Measurements from ENCODE around the gene HNRNPUL2. TPM values are rescaled to one million over a fixed set of nuclear protein-coding genes. Genes with fewer than 3 reads are reported as not detected.

The HNRNPUL2 gene
- total RNA-seq, 4 donors from 2014 or later = 38.7 to 68.8 (median 50.3) TPM

GRCh38 chr11:62666259-62666926, 60.9 kb downstream of the HNRNPUL2 start:
- Histone ChIP-seq H3K36me3 (peaks cover 0 to 14% (median 0%) of the 10 kb centered on the region in 3 donors), H3K4me3 (peak overlapping the region; percentile 75 to 86 (median 82)), H3K27ac (peak overlapping the region; percentile 80 to 94 (median 92)), H3K4me1 (peaks cover 0 to 51% (median 17%) of the 10 kb centered on the region in 4 donors), H3K9me3 (no peaks in the 10 kb centered on the region), H3K27me3 (no peaks in the 10 kb centered on the region)
- TF ChIP-seq POLR2A (IDR thresholded peaks at IDR 0.05) (no peak), CTCF (IDR thresholded peaks at IDR 0.05) (no peak)
- DNase-seq = no peak

GRCh38 chr11:62665599-62666258, 61.5 kb downstream of the HNRNPUL2 start:
- peak overlapping the region; percentile 75 to 86 (median 82) for H3K4me3 ChIP-seq
- peaks cover 0 to 49% (median 17%) of the 10 kb centered on the region in 4 donors for H3K4me1 ChIP-seq
- no peaks in the 10 kb centered on the region for H3K27me3 ChIP-seq
- H3K27ac ChIP-seq = peak overlapping the region; percentile 80 to 94 (median 92)
- H3K9me3 ChIP-seq = no peaks in the 10 kb centered on the region
- peak in 2 of 3 donors; percentile 52 to 75 for DNase-seq
- TF ChIP-seq CTCF (IDR thresholded peaks at IDR 0.05) (no peak), POLR2A (IDR thresholded peaks at IDR 0.05) (no peak)
- peaks cover 0 to 14% (median 0%) of the 10 kb centered on the region in 3 donors for H3K36me3 ChIP-seq

- no peaks in the 10 kb centered on the region for H3K9me3 ChIP-seq
- H3K27me3 ChIP-seq = no peaks in the 10 kb centered on the region
- peaks cover 0 to 14% (median 0%) of the 10 kb centered on the region in 3 donors for H3K36me3 ChIP-seq
- TF ChIP-seq POLR2A (IDR thresholded peaks at IDR 0.05) = peak; percentile 99
- no peak for TF ChIP-seq CTCF (IDR thresholded peaks at IDR 0.05)
- H3K4me3 ChIP-seq = peak within 1 kb of the TSS; percentile 75 to 86 (median 82)
- H3K27ac ChIP-seq = peak within 1 kb of the TSS; percentile 80 to 94 (median 92)
- peak; percentile 94 to 98 (median 96) for DNase-seq
- peaks cover 0 to 43% (median 14%) of the 10 kb centered on the region in 4 donors for H3K4me1 ChIP-seq
Observed at GRCh38 chr11:62665075-62665598, 62.1 kb downstream of the HNRNPUL2 start, which contains the start of the genes C11orf98 and CSKMT. C11orf98 (minus strand) TSS chr11:62665210; CDS start chr11:62665169, 41 bp downstream. CSKMT (plus strand) TSS chr11:62665312; CDS start chr11:62665880, 568 bp downstream.

- Histone ChIP-seq H3K27ac (peak overlapping the region; percentile 80 to 94 (median 92)), H3K4me3 (peak overlapping the region; percentile 75 to 86 (median 82)), H3K9me3 (no peaks in the 10 kb centered on the region), H3K36me3 (peaks cover 0 to 14% (median 0%) of the 10 kb centered on the region in 3 donors), H3K4me1 (peaks cover 0 to 37% (median 13%) of the 10 kb centered on the region in 4 donors), H3K27me3 (no peaks in the 10 kb centered on the region)
- TF ChIP-seq CTCF (IDR thresholded peaks at IDR 0.05) = no peak
- TF ChIP-seq POLR2A (IDR thresholded peaks at IDR 0.05) = no peak
- DNase-seq = peak in 1 of 3 donors; percentile 71
Observed at GRCh38 chr11:62664405-62665074, 62.7 kb downstream of the HNRNPUL2 start.

Small RNAs within 50 kb of the gene (small RNA-seq; reads per million reads assigned to genes)
- 0 reads per million in 2 donors for gene SNORA57

Other genes starting within 250 kb of the HNRNPUL2 start
- 1,000 to 10,000 TPM in 1 of 4 donors, 100 to 1,000 TPM in 3; 571 to 1,016 (median 697) TPM for gene AHNAK, start 180.7 kb downstream of the HNRNPUL2 start, total RNA-seq
- gene EEF1G, start 153.6 kb downstream of the HNRNPUL2 start, total RNA-seq = 1,000 to 10,000 TPM in 1 of 4 donors, 100 to 1,000 TPM in 3; 781 to 1,253 (median 958) TPM
- 10 to 100 TPM in 3 of 4 donors, 1 to 10 TPM in 1; 5.0 to 29.4 (median 17.5) TPM for gene TUT1, start 135.9 kb downstream of the HNRNPUL2 start, total RNA-seq
- 10 to 100 TPM; 47.9 to 74.7 (median 58.9) TPM for gene MTA2, start 125.6 kb downstream of the HNRNPUL2 start, total RNA-seq
- 100 to 1,000 TPM in 1 of 4 donors, 10 to 100 TPM in 3; 41.3 to 128 (median 59.8) TPM for gene EML3, start 114.7 kb downstream of the HNRNPUL2 start, total RNA-seq
- gene ROM1, start 114.2 kb downstream of the HNRNPUL2 start, total RNA-seq = 1 to 10 TPM in 3 of 4 donors, not detected in 1; 1.9 to 3.9 (median 1.9) TPM
- gene B3GAT3, start 105.5 kb downstream of the HNRNPUL2 start, total RNA-seq = 10 to 100 TPM; 26.6 to 88.3 (median 38.0) TPM
- gene GANAB, start 80.8 kb downstream of the HNRNPUL2 start, total RNA-seq = 100 to 1,000 TPM; 131 to 146 (median 140) TPM
- 10 to 100 TPM; 14.9 to 21.3 (median 19.5) TPM for gene INTS5, start 74.2 kb downstream of the HNRNPUL2 start, total RNA-seq
- gene C11orf98, start 62.2 kb downstream of the HNRNPUL2 start, total RNA-seq = 10 to 100 TPM; 29.2 to 97.4 (median 41.1) TPM
- 10 to 100 TPM in 1 of 4 donors, 1 to 10 TPM in 2, not detected in 1; 9.1 to 13.5 (median 9.2) TPM for gene CSKMT, start 62.1 kb downstream of the HNRNPUL2 start, total RNA-seq
- 10 to 100 TPM; 11.1 to 23.9 (median 12.7) TPM for gene UQCC3, start 55.8 kb downstream of the HNRNPUL2 start, total RNA-seq
- gene LBHD1, start 55.2 kb downstream of the HNRNPUL2 start, total RNA-seq = 10 to 100 TPM in 3 of 4 donors, 1 to 10 TPM in 1; 6.6 to 25.6 (median 11.9) TPM
- 100 to 1,000 TPM in 2 of 4 donors, 10 to 100 TPM in 2; 91.1 to 169 (median 100) TPM for gene UBXN1, start 48.4 kb downstream of the HNRNPUL2 start, total RNA-seq
- 10 to 100 TPM in 1 of 4 donors, 1 to 10 TPM in 3; 5.4 to 11.6 (median 8.8) TPM for gene LRRN4CL, start 37.9 kb downstream of the HNRNPUL2 start, total RNA-seq
- 10 to 100 TPM; 51.5 to 71.2 (median 61.3) TPM for gene BSCL2, start 20.0 kb downstream of the HNRNPUL2 start, total RNA-seq
- gene GNG3, start 19.8 kb downstream of the HNRNPUL2 start, total RNA-seq = not detected
- 10 to 100 TPM; 16.5 to 30.5 (median 22.9) TPM for gene TTC9C, start 1.0 kb upstream of the HNRNPUL2 start, total RNA-seq
- 10 to 100 TPM in 2 of 4 donors, 1 to 10 TPM in 2; 5.0 to 22.0 (median 9.2) TPM for gene ZBTB3, start 26.7 kb upstream of the HNRNPUL2 start, total RNA-seq
- 10 to 100 TPM; 12.4 to 33.8 (median 23.5) TPM for gene POLR2G, start 34.1 kb upstream of the HNRNPUL2 start, total RNA-seq
- 10 to 100 TPM; 15.6 to 29.6 (median 17.8) TPM for gene TAF6L, start 43.9 kb upstream of the HNRNPUL2 start, total RNA-seq
- gene TMEM179B, start 59.9 kb upstream of the HNRNPUL2 start, total RNA-seq = 100 to 1,000 TPM in 1 of 4 donors, 10 to 100 TPM in 3; 28.9 to 112 (median 83.6) TPM
- gene TMEM223, start 64.5 kb upstream of the HNRNPUL2 start, total RNA-seq = 10 to 100 TPM; 13.8 to 34.5 (median 19.8) TPM
- gene NXF1, start 78.0 kb upstream of the HNRNPUL2 start, total RNA-seq = 100 to 1,000 TPM in 2 of 4 donors, 10 to 100 TPM in 2; 45.2 to 120 (median 102) TPM
- gene STX5, start 104.6 kb upstream of the HNRNPUL2 start, total RNA-seq = 10 to 100 TPM; 27.1 to 56.1 (median 38.4) TPM
- gene TEX54, start 105.4 kb upstream of the HNRNPUL2 start, total RNA-seq = not detected
- 10 to 100 TPM; 17.7 to 78.4 (median 28.6) TPM for gene WDR74, start 112.1 kb upstream of the HNRNPUL2 start, total RNA-seq
- 100 to 1,000 TPM in 3 of 4 donors, 10 to 100 TPM in 1; 64.4 to 253 (median 207) TPM for gene SLC3A2, start 153.4 kb upstream of the HNRNPUL2 start, total RNA-seq
- under 1 TPM in 2 of 4 donors, not detected in 2; 0.54 to 0.76 TPM for gene CHRM1, start 193.9 kb upstream of the HNRNPUL2 start, total RNA-seq